ENCODE results near the gene ERF. TPM values are rescaled to one million over a fixed set of nuclear protein-coding genes. Genes with fewer than 3 reads are reported as not detected.

ERF gene
- polyA plus RNA-seq, 1 of the 3 experiments (the other 2 are of a cell fraction), result 89.6 TPM

DNA sequence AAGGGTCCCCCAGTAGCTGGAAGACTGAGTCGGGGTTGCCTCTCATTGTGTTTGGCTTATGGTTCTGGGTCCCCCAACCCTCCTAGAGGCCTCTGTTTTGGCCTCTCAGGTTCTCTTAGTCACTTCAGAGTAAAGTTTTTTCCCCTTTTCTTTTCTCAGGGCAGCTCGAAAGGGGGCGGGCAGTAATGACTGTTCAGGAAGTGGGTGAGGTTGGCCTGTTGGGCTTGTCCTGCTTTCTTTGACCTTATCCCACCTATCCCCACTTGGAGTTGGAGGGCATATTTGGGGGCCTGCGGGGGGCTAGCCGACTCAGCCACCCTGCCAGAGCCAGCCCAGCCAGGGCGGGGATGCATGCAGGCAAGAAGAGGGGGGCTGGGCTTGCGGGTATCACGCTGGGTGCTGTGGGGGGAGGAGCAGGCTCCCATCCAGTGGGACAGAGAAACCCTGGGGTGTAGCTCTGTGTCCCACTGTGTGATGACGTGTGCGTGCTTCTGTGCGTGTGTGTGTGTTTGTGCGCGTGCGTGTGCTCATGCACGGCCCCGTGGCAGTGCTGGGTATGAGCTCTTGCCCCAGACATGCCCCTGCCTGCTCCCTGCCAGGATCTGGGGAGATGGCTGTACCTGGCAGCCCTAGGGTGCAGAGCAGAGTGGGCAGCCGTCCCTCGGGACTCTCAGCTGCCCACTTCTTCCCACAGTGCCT lies 15.6 kb upstream of the ERF start:
- H3K9ac ChIP-seq, result peak overlapping the region; percentile 86
- no peak overlapping the region for H2AFZ ChIP-seq (ENCODE audit: low read depth)
- H3K27ac ChIP-seq (ENCODE audit: low read depth in 2 of 2, low read length in 1 of 2), result peak overlapping the region; percentile 92 to 96
- H3K36me3 ChIP-seq (replicated peaks in 1 of 2; ENCODE audit: control insufficient read depth in 1 of 2, insufficient read depth in 2 of 2, low read length in 1 of 2), result peaks cover 8 to 34% of the 10 kb centered on the region in 2 experiments
- H3K27me3 ChIP-seq (ENCODE audit: insufficient read depth), result no peaks in the 10 kb centered on the region
- peak; percentile 49 for DNase-seq
- H3K4me2 ChIP-seq, result peak overlapping the region; percentile 90
- H3K4me1 ChIP-seq (ENCODE audit: control insufficient read depth in 1 of 2, insufficient read depth in 2 of 2, low read depth in 1 of 2, low read length in 1 of 2), result peaks cover 18 to 38% of the 10 kb centered on the region in 2 experiments; a peak in 3 of 4 replicates
- peaks cover 62% of the 10 kb centered on the region for H3K79me2 ChIP-seq (ENCODE audit: insufficient read depth)
- no peaks in the 10 kb centered on the region for H3K9me3 ChIP-seq
- peaks cover 8% of the 10 kb centered on the region for H3F3A ChIP-seq (replicated peaks; ENCODE audit: insufficient read depth)
- POLR2A ChIA-PET, result interaction anchor here (1.0 to 2.3 kb wide), 4 partner anchors 9 to 27 kb away, joined by 3 to 8 read pairs (median 6); partner anchors contain the start of gene ERF
- peak overlapping the region; percentile 66 to 74 for H3K4me3 ChIP-seq (ENCODE audit: low read depth in 2 of 2, low read length in 1 of 2)
- CTCF ChIA-PET, result interaction anchor here (0.7 to 2.2 kb wide), 6 partner anchors 9 to 27 kb away, joined by 3 to 24 read pairs (median 4); no protein-coding TSS in a partner anchor
- WGBS (ENCODE audit: low lambda C conversion rate), result 11% methylated on average over 11 of the region's 18 CpGs
- H3K9me2 ChIP-seq, result no peaks in the 10 kb centered on the region
- no peaks in the 10 kb centered on the region for H4K20me1 ChIP-seq (ENCODE audit: insufficient read depth)
- TF ChIP-seq, protein P1, sequence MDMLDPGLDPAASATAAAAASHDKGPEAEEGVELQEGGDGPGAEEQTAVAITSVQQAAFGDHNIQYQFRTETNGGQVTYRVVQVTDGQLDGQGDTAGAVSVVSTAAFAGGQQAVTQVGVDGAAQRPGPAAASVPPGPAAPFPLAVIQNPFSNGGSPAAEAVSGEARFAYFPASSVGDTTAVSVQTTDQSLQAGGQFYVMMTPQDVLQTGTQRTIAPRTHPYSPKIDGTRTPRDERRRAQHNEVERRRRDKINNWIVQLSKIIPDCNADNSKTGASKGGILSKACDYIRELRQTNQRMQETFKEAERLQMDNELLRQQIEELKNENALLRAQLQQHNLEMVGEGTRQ (IDR thresholded peaks at IDR 0.05; ENCODE audit: borderline replicate concordance, low read depth, low read length), result no peak
- TF ChIP-seq TCF12 (IDR thresholded peaks at IDR 0.05) (no peak), JUND (IDR thresholded peaks at IDR 0.05) (no peak), SIN3A (IDR thresholded peaks at IDR 0.05; ENCODE audit: borderline replicate concordance, low read depth, low read length) (0 out of 2 replicates have a peak, but pooled peaks have one; percentile 16), GATA2 (CRISPR knock-in tag; IDR thresholded peaks at IDR 0.05) (no peak), ELF1 (IDR thresholded peaks at IDR 0.05) (0 out of 2 replicates have a peak, but pooled peaks have one; percentile 13), YY1 (IDR thresholded peaks at IDR 0.05; ENCODE audit: low read depth) (no peak), FOXJ3 (CRISPR knock-in tag; IDR thresholded peaks at IDR 0.05) (no peak), MXI1 (IDR thresholded peaks at IDR 0.05; ENCODE audit: low read depth, low read length) (peak; percentile 34; the same call in 1 of the 2 replicates), EZH2phosphoT487 (IDR thresholded peaks at IDR 0.05; ENCODE audit: borderline replicate concordance, low read depth) (no peak), FOXM1 (IDR thresholded peaks at IDR 0.05; ENCODE audit: low read depth) (no peak), CHD2 (IDR thresholded peaks at IDR 0.05; ENCODE audit: low read length, partially characterized antibody) (no peak), MEF2A (IDR thresholded peaks at IDR 0.05; ENCODE audit: borderline replicate concordance, low read depth) (no peak), RFX5 (IDR thresholded peaks at IDR 0.05; ENCODE audit: low read length) (no peak), TEAD4 (IDR thresholded peaks at IDR 0.05; ENCODE audit: borderline replicate concordance, insufficient read depth) (no peak), NRF1 (IDR thresholded peaks at IDR 0.05; ENCODE audit: low read depth, low read length) (peak; percentile 44), RAD21 (IDR thresholded peaks at IDR 0.05; ENCODE audit: low read length) (no peak), RXRA (IDR thresholded peaks at IDR 0.05; ENCODE audit: borderline replicate concordance, low read depth) (no peak)
- TF ChIP-seq, protein P2, sequence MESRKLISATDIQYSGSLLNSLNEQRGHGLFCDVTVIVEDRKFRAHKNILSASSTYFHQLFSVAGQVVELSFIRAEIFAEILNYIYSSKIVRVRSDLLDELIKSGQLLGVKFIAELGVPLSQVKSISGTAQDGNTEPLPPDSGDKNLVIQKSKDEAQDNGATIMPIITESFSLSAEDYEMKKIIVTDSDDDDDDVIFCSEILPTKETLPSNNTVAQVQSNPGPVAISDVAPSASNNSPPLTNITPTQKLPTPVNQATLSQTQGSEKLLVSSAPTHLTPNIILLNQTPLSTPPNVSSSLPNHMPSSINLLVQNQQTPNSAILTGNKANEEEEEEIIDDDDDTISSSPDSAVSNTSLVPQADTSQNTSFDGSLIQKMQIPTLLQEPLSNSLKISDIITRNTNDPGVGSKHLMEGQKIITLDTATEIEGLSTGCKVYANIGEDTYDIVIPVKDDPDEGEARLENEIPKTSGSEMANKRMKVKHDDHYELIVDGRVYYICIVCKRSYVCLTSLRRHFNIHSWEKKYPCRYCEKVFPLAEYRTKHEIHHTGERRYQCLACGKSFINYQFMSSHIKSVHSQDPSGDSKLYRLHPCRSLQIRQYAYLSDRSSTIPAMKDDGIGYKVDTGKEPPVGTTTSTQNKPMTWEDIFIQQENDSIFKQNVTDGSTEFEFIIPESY (IDR thresholded peaks at IDR 0.05; ENCODE audit: borderline replicate concordance, low read depth), result no peak
- TF ChIP-seq, protein P3, sequence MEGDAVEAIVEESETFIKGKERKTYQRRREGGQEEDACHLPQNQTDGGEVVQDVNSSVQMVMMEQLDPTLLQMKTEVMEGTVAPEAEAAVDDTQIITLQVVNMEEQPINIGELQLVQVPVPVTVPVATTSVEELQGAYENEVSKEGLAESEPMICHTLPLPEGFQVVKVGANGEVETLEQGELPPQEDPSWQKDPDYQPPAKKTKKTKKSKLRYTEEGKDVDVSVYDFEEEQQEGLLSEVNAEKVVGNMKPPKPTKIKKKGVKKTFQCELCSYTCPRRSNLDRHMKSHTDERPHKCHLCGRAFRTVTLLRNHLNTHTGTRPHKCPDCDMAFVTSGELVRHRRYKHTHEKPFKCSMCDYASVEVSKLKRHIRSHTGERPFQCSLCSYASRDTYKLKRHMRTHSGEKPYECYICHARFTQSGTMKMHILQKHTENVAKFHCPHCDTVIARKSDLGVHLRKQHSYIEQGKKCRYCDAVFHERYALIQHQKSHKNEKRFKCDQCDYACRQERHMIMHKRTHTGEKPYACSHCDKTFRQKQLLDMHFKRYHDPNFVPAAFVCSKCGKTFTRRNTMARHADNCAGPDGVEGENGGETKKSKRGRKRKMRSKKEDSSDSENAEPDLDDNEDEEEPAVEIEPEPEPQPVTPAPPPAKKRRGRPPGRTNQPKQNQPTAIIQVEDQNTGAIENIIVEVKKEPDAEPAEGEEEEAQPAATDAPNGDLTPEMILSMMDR (IDR thresholded peaks at IDR 0.05), result no peak
- TF ChIP-seq, protein P4, sequence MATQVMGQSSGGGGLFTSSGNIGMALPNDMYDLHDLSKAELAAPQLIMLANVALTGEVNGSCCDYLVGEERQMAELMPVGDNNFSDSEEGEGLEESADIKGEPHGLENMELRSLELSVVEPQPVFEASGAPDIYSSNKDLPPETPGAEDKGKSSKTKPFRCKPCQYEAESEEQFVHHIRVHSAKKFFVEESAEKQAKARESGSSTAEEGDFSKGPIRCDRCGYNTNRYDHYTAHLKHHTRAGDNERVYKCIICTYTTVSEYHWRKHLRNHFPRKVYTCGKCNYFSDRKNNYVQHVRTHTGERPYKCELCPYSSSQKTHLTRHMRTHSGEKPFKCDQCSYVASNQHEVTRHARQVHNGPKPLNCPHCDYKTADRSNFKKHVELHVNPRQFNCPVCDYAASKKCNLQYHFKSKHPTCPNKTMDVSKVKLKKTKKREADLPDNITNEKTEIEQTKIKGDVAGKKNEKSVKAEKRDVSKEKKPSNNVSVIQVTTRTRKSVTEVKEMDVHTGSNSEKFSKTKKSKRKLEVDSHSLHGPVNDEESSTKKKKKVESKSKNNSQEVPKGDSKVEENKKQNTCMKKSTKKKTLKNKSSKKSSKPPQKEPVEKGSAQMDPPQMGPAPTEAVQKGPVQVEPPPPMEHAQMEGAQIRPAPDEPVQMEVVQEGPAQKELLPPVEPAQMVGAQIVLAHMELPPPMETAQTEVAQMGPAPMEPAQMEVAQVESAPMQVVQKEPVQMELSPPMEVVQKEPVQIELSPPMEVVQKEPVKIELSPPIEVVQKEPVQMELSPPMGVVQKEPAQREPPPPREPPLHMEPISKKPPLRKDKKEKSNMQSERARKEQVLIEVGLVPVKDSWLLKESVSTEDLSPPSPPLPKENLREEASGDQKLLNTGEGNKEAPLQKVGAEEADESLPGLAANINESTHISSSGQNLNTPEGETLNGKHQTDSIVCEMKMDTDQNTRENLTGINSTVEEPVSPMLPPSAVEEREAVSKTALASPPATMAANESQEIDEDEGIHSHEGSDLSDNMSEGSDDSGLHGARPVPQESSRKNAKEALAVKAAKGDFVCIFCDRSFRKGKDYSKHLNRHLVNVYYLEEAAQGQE (IDR thresholded peaks at IDR 0.05; ENCODE audit: low read depth, low read length), result no peak
- TF ChIP-seq, protein P5, sequence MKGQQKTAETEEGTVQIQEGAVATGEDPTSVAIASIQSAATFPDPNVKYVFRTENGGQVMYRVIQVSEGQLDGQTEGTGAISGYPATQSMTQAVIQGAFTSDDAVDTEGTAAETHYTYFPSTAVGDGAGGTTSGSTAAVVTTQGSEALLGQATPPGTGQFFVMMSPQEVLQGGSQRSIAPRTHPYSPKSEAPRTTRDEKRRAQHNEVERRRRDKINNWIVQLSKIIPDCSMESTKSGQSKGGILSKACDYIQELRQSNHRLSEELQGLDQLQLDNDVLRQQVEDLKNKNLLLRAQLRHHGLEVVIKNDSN (IDR thresholded peaks at IDR 0.05; ENCODE audit: borderline replicate concordance, low read depth), result no peak
- TF ChIP-seq, protein P6, sequence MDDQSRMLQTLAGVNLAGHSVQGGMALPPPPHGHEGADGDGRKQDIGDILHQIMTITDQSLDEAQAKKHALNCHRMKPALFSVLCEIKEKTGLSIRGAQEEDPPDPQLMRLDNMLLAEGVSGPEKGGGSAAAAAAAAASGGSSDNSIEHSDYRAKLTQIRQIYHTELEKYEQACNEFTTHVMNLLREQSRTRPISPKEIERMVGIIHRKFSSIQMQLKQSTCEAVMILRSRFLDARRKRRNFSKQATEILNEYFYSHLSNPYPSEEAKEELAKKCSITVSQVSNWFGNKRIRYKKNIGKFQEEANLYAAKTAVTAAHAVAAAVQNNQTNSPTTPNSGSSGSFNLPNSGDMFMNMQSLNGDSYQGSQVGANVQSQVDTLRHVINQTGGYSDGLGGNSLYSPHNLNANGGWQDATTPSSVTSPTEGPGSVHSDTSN (IDR thresholded peaks at IDR 0.05), result no peak

Measured in SK-N-SH (cell line).